GM12878 (cell line): ENCODE data around the gene MAN2A2. TPM values are rescaled to one million over a fixed set of nuclear protein-coding genes. Genes with fewer than 3 reads are reported as not detected.

Experiments
- ATAC-seq: fragments of 200-7000 bp; cut with Tn5 transposase; 3 replicates; pipeline ENCODE4 v1.9.1; 2020; ENCODE audit warnings: mild to moderate bottlenecking, moderate library complexity
- BruUV-seq: library from RNA; stranded (reverse); fragments of 400-500 nt; replicated peaks from 2 replicates; lab custom pipeline; 2021; lab: Mats Ljungman, UMichigan
- CTCF ChIA-PET: fragments of 300-600 bp; sonication (Branson Sonifier 250); formaldehyde crosslinking; extraction: SDS; loops from one replicate; lab custom pipeline; 2021; ENCODE audit warnings: inconsistent platforms; lab: Yijun Ruan, JAX
- POLR2A ChIA-PET: fragments of 350-600 bp; formaldehyde crosslinking; extraction: SDS; loops from one replicate; lab custom pipeline; 2021; ENCODE audit warnings: inconsistent platforms; lab: Charles Lee
- RAD21 ChIA-PET: fragments of 300-600 bp; sonication (Branson Sonifier 250); formaldehyde crosslinking; loops from one replicate; lab custom pipeline; 2023; ENCODE audit warnings: antibody characterized with exemption; ENCODE audit not compliant: unreplicated experiment; lab: Charles Lee
- SMC1A ChIA-PET: fragments of 300-600 bp; sonication (Branson Sonifier 250); formaldehyde crosslinking; loops from one replicate; lab custom pipeline; 2023; ENCODE audit not compliant: unreplicated experiment, uncharacterized antibody; lab: Charles Lee
- DNase-seq: peaks from one replicate; pipeline ENCODE4 v3.0.0-alpha.2; 2011; ENCODE audit warnings: low read depth, low spot score
- FAIRE-seq: peaks from 3 replicates; lab custom pipeline; 2011; peaks lifted over from hg19 to GRCh38; lab: Jason Lieb, UNC
- H2AFZ ChIP-seq: 2 replicates; pipeline ENCODE4 v1.6.0; 2011; ENCODE audit warnings: low read depth, low read length, control low read depth; ENCODE audit not compliant: control insufficient read depth
- H3K27ac ChIP-seq: 2 replicates; pipeline ENCODE4 v1.5.1; 2011; ENCODE audit warnings: control low read depth; ENCODE audit not compliant: control insufficient read depth, insufficient read depth
- H3K27me3 ChIP-seq, 2 experiments: replicated peaks in 1 of 2; 2 replicates each; pipeline versions ENCODE4 v1.6.0 to v1.6.1; 2011; ENCODE audit warnings: low read length in 1 of 2; ENCODE audit not compliant: control insufficient read depth in 2 of 2, insufficient read depth in 2 of 2
- H3K36me3 ChIP-seq, 2 experiments: 2 replicates each; pipeline ENCODE4 v1.5.1; 2011; ENCODE audit warnings: low read length in 1 of 2; ENCODE audit not compliant: control insufficient read depth in 2 of 2, insufficient read depth in 2 of 2
- H3K4me1 ChIP-seq: 2 replicates; pipeline ENCODE4 v1.6.1; 2011; ENCODE audit warnings: mild to moderate bottlenecking, low read length, moderate library complexity, mixed read lengths; ENCODE audit not compliant: control insufficient read depth, insufficient read depth
- H3K4me2 ChIP-seq: 2 replicates; pipeline ENCODE4 v1.6.0; 2011; ENCODE audit warnings: control low read depth; ENCODE audit not compliant: control insufficient read depth, insufficient read depth
- H3K4me3 ChIP-seq: fragments of 200-600 bp; sonication (generic); 2 replicates; pipeline ENCODE4 v1.5.1; 2016
- H3K79me2 ChIP-seq: 2 replicates; pipeline ENCODE4 v1.6.0; 2011; ENCODE audit warnings: low read length; ENCODE audit not compliant: control insufficient read depth, insufficient read depth
- H3K9ac ChIP-seq: 2 replicates; pipeline ENCODE4 v1.8.0; 2011; ENCODE audit warnings: low read length, control low read depth, mixed read lengths; ENCODE audit not compliant: control insufficient read depth, insufficient read depth
- H3K9me3 ChIP-seq: replicated peaks from 3 replicates; pipeline ENCODE4 v1.5.1; 2011; ENCODE audit warnings: mild to moderate bottlenecking, low read length; ENCODE audit not compliant: control insufficient read depth, insufficient read depth
- H4K20me1 ChIP-seq: 2 replicates; pipeline ENCODE4 v1.6.0; 2011; ENCODE audit not compliant: control insufficient read depth, insufficient read depth
- FOXK2 ChIP-seq: fragments of 450-650 bp; IDR thresholded peaks from 2 replicates; pipeline ENCODE4 v1.6.1; 2017; ENCODE audit warnings: mild to moderate bottlenecking, moderate library complexity
- NBN ChIP-seq: fragments of 450-650 bp; IDR thresholded peaks from 2 replicates; pipeline ENCODE4 v1.6.1; 2016
- NFXL1 ChIP-seq: fragments of 450-650 bp; IDR thresholded peaks from 2 replicates; pipeline ENCODE4 v1.6.1; 2017; ENCODE audit warnings: antibody characterized with exemption, mild to moderate bottlenecking, borderline replicate concordance
- PML ChIP-seq: IDR thresholded peaks from 2 replicates; pipeline ENCODE4 v1.6.1; 2012; ENCODE audit warnings: low read length, inconsistent platforms
- SMAD5 ChIP-seq: IDR thresholded peaks from 2 replicates; pipeline ENCODE4 v1.6.1; 2016; ENCODE audit warnings: antibody characterized with exemption, low read depth
- SREBF1 ChIP-seq: IDR thresholded peaks from 2 replicates; pipeline ENCODE4 v1.6.1; 2012; ENCODE audit warnings: mild to moderate bottlenecking, low read length
- STAT1 ChIP-seq: fragments of 450-650 bp; conservative IDR thresholded peaks from 2 replicates; pipeline ENCODE4 v1.6.1; 2014; ENCODE audit warnings: antibody characterized with exemption, mild to moderate bottlenecking
- WGBS: methylation state at CpG from one replicate; pipeline ENCODE4 v1.1.6; 2016; ENCODE audit warnings: low lambda C conversion rate; ENCODE audit not compliant: insufficient replicate concordance, insufficient coverage; ENCODE audit errors: missing lambda C conversion rate; 5-methylcytosine and 5-hydroxymethylcytosine counted together
- in situ Hi-C: fragments of 300-500 bp; cut with MboI; formaldehyde crosslinking; loops from 9 replicates; pipeline ENCODE4 v1.14.3; 2018; ENCODE audit warnings: mixed read lengths
- intact Hi-C: fragments of 100-400 bp; cut with micrococcal nuclease; formaldehyde crosslinking; loops from one replicate; pipeline ENCODE4 v1.14.2; 2022; ENCODE audit not compliant: unreplicated experiment
- polyA plus RNA-seq, 11 experiments: library from polyadenylated mRNA; depleted of rRNA in 4 of 11; unstranded in 6 of 11; stranded (reverse) in 5 of 11; fragments of >200 nt; fragmentation: Nextera tagmentation in 4 of 11; fragmentation: Illumina TruSeq in 1 of 11; extraction: Ambion mirVana in 4 of 11; extraction: Trizol in 1 of 11; gene quantifications; 1 replicate in 1 of 11; 2 replicates in 10 of 11; pipeline versions ENCODE4 v1.2.1 to v1.2.3, GENCODE V29; 2011 to 2016; ENCODE audit warnings: inconsistent platforms in 2 of 11, missing spikeins in 2 of 11, low read depth in 1 of 11
- total RNA-seq, 4 experiments: library from RNA; depleted of rRNA in 3 of 4; stranded (reverse); fragments of >200 nt in 3 of 4; fragmentation: Illumina TruSeq in 1 of 4; extraction: Trizol in 1 of 4; gene quantifications; 2 replicates each; pipeline versions ENCODE4 v1.2.1 to v1.2.3, GENCODE V29; 2013 to 2021
- TF ChIP-seq, protein P1 (sequence below), 3 experiments: IDR thresholded peaks in 2 of 3; conservative IDR thresholded peaks in 1 of 3; 2 replicates each; pipeline ENCODE4 v1.5.1; 2011; ENCODE audit warnings: low read depth in 3 of 3, low read length in 3 of 3, mild to moderate bottlenecking in 3 of 3, control low read depth in 2 of 3, moderate library complexity in 2 of 3, inconsistent platforms in 1 of 3, mixed read lengths in 1 of 3; ENCODE audit not compliant: control insufficient read depth in 2 of 3, insufficient read depth in 1 of 3; ENCODE audit errors: extremely low read depth in 1 of 3
- TF ChIP-seq, protein P2 (sequence below): fragments of 450-650 bp; IDR thresholded peaks from 2 replicates; pipeline ENCODE4 v1.6.1; 2017; ENCODE audit warnings: antibody characterized with exemption, mild to moderate bottlenecking, moderate library complexity
- TF ChIP-seq, protein P3 (sequence below): IDR thresholded peaks from 2 replicates; pipeline ENCODE4 v1.6.1; 2012; ENCODE audit warnings: low read depth, low read length, improper control_type of control experiment
- TF ChIP-seq, protein P4 (sequence below): IDR thresholded peaks from 2 replicates; pipeline ENCODE4 v1.6.1; 2011; ENCODE audit warnings: mild to moderate bottlenecking, low read depth, low read length, moderate library complexity; ENCODE audit not compliant: insufficient replicate concordance
- TF ChIP-seq, protein P5 (sequence below): fragments of 450-650 bp; IDR thresholded peaks from 2 replicates; pipeline ENCODE4 v1.6.1; 2017; ENCODE audit warnings: low read depth, mild to moderate bottlenecking, moderate library complexity
- TF ChIP-seq, protein P6 (sequence below): IDR thresholded peaks from 2 replicates; pipeline ENCODE4 v1.6.1; 2012; ENCODE audit warnings: low read length, inconsistent platforms

Gene MAN2A2
- total and polyA plus RNA-seq, 10 of the 15 experiments (the other 5 are each of a cell fraction or from before 2014, with no cell fraction given): 4.2 to 79.4 (median 23.2) TPM

DNA sequence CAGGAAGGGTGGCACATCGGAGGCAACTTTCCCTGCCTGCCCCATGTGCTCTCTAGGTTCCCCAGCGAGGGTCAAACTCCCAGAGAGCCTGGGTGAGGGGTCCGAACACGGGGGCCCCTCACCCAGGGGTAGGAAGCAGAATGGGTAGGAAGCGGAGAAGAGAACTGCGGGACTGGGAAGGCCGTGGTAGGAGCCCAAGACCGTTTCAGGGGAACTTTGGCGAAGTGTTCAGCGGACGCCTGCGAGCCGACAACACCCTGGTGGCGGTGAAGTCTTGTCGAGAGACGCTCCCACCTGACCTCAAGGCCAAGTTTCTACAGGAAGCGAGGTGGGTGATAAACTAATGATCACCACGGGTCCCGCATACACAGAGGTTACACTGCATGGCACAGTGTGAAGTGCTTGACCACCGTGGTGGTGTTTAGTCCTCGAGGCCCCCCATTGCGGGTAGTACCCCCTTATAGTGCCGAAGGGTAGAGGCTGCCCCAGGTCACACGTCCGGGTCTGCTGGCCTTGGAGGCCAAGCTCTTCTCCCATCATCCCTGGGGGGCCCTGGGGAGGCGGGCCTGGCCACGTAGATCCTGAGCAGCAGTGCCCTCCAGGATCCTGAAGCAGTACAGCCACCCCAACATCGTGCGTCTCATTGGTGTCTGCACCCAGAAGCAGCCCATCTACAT lies 10.5 kb upstream of the MAN2A2 start:
- intact Hi-C loops: no loop called here
- H3K79me2 ChIP-seq: no peaks in the 10 kb centered on the region
- H3K27me3 ChIP-seq: no peaks in the 10 kb centered on the region
- H3K4me1 ChIP-seq: peaks cover 12% of the 10 kb centered on the region
- ChIA-PET POLR2A (no interaction called here), SMC1A (interaction anchor here (0.9 kb wide), 1 partner anchor 40 kb away, joined by 4 read pairs; the partner anchor contains the start of gene HDDC3), RAD21 (interaction anchor here (0.9 kb wide), 1 partner anchor 401 kb away, joined by 3 read pairs; no protein-coding TSS in a partner anchor), CTCF (interaction anchor here (15.1 kb wide), 1 partner anchor 37 kb away, joined by 480 read pairs; the partner anchor contains the start of genes HDDC3 and UNC45A)
- in situ Hi-C loops: no loop called here
- no peaks in the 10 kb centered on the region for H4K20me1 ChIP-seq
- no peak overlapping the region for H2AFZ ChIP-seq
- FAIRE-seq (no peak), DNase-seq (no peak), ATAC-seq (no peak)
- H3K36me3 ChIP-seq: no peaks in the 10 kb centered on the region; a peak in 2 of 4 replicates
- H3K4me3 ChIP-seq: no peak overlapping the region
- H3K9ac ChIP-seq: no peak overlapping the region
- no TSS peak for BruUV-seq
- H3K9me3 ChIP-seq: no peaks in the 10 kb centered on the region
- no peak overlapping the region for H3K27ac ChIP-seq
- H3K4me2 ChIP-seq: no peak overlapping the region
- WGBS: 84% methylated on average over 27 of the region's 29 CpGs
- TF ChIP-seq, protein P1, sequence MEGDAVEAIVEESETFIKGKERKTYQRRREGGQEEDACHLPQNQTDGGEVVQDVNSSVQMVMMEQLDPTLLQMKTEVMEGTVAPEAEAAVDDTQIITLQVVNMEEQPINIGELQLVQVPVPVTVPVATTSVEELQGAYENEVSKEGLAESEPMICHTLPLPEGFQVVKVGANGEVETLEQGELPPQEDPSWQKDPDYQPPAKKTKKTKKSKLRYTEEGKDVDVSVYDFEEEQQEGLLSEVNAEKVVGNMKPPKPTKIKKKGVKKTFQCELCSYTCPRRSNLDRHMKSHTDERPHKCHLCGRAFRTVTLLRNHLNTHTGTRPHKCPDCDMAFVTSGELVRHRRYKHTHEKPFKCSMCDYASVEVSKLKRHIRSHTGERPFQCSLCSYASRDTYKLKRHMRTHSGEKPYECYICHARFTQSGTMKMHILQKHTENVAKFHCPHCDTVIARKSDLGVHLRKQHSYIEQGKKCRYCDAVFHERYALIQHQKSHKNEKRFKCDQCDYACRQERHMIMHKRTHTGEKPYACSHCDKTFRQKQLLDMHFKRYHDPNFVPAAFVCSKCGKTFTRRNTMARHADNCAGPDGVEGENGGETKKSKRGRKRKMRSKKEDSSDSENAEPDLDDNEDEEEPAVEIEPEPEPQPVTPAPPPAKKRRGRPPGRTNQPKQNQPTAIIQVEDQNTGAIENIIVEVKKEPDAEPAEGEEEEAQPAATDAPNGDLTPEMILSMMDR (IDR thresholded peaks at IDR 0.05 in 2 of 3, conservative IDR thresholded peaks at IDR 0.05 in 1 of 3; ENCODE audit: control insufficient read depth in 2 of 3, extremely low read depth in 1 of 3, insufficient read depth in 1 of 3, low read depth in 3 of 3, low read length in 3 of 3): no peak
- TF ChIP-seq, protein P2, sequence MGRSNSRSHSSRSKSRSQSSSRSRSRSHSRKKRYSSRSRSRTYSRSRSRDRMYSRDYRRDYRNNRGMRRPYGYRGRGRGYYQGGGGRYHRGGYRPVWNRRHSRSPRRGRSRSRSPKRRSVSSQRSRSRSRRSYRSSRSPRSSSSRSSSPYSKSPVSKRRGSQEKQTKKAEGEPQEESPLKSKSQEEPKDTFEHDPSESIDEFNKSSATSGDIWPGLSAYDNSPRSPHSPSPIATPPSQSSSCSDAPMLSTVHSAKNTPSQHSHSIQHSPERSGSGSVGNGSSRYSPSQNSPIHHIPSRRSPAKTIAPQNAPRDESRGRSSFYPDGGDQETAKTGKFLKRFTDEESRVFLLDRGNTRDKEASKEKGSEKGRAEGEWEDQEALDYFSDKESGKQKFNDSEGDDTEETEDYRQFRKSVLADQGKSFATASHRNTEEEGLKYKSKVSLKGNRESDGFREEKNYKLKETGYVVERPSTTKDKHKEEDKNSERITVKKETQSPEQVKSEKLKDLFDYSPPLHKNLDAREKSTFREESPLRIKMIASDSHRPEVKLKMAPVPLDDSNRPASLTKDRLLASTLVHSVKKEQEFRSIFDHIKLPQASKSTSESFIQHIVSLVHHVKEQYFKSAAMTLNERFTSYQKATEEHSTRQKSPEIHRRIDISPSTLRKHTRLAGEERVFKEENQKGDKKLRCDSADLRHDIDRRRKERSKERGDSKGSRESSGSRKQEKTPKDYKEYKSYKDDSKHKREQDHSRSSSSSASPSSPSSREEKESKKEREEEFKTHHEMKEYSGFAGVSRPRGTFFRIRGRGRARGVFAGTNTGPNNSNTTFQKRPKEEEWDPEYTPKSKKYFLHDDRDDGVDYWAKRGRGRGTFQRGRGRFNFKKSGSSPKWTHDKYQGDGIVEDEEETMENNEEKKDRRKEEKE: no peak
- TF ChIP-seq NBN (no peak), SREBF1 (no peak), STAT1 (no peak), FOXK2 (no peak), SMAD5 (no peak), NFXL1 (no peak), PML (no peak)
- TF ChIP-seq, protein P3, sequence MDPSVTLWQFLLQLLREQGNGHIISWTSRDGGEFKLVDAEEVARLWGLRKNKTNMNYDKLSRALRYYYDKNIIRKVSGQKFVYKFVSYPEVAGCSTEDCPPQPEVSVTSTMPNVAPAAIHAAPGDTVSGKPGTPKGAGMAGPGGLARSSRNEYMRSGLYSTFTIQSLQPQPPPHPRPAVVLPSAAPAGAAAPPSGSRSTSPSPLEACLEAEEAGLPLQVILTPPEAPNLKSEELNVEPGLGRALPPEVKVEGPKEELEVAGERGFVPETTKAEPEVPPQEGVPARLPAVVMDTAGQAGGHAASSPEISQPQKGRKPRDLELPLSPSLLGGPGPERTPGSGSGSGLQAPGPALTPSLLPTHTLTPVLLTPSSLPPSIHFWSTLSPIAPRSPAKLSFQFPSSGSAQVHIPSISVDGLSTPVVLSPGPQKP: no peak
- TF ChIP-seq, protein P4, sequence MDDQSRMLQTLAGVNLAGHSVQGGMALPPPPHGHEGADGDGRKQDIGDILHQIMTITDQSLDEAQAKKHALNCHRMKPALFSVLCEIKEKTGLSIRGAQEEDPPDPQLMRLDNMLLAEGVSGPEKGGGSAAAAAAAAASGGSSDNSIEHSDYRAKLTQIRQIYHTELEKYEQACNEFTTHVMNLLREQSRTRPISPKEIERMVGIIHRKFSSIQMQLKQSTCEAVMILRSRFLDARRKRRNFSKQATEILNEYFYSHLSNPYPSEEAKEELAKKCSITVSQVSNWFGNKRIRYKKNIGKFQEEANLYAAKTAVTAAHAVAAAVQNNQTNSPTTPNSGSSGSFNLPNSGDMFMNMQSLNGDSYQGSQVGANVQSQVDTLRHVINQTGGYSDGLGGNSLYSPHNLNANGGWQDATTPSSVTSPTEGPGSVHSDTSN: no peak
- TF ChIP-seq, protein P5, sequence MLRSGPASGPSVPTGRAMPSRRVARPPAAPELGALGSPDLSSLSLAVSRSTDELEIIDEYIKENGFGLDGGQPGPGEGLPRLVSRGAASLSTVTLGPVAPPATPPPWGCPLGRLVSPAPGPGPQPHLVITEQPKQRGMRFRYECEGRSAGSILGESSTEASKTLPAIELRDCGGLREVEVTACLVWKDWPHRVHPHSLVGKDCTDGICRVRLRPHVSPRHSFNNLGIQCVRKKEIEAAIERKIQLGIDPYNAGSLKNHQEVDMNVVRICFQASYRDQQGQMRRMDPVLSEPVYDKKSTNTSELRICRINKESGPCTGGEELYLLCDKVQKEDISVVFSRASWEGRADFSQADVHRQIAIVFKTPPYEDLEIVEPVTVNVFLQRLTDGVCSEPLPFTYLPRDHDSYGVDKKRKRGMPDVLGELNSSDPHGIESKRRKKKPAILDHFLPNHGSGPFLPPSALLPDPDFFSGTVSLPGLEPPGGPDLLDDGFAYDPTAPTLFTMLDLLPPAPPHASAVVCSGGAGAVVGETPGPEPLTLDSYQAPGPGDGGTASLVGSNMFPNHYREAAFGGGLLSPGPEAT: no peak
- TF ChIP-seq, protein P6, sequence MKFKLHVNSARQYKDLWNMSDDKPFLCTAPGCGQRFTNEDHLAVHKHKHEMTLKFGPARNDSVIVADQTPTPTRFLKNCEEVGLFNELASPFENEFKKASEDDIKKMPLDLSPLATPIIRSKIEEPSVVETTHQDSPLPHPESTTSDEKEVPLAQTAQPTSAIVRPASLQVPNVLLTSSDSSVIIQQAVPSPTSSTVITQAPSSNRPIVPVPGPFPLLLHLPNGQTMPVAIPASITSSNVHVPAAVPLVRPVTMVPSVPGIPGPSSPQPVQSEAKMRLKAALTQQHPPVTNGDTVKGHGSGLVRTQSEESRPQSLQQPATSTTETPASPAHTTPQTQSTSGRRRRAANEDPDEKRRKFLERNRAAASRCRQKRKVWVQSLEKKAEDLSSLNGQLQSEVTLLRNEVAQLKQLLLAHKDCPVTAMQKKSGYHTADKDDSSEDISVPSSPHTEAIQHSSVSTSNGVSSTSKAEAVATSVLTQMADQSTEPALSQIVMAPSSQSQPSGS: no peak
